ACC112 (cell line): Measurements from ENCODE around the gene PTCHD1.

Experiments used
- H2AFZ ChIP-seq: fragments of 200-600 bp; sonication (generic); one replicate; pipeline ENCODE4 v1.6.0; 2017; ENCODE audit warnings: antibody characterized with exemption, low read length; ENCODE audit not compliant: unreplicated experiment
- H3K27ac ChIP-seq: fragments of 200-600 bp; sonication (generic); 2 replicates; pipeline ENCODE4 v1.5.1; 2014; ENCODE audit warnings: low read depth, mild to moderate bottlenecking, antibody characterized with exemption, low read length, moderate library complexity
- H3K27me3 ChIP-seq: fragments of 200-600 bp; sonication (generic); 2 replicates; pipeline ENCODE4 v1.6.1; 2014; ENCODE audit warnings: mild to moderate bottlenecking, antibody characterized with exemption, low read length, moderate library complexity, mixed read lengths; ENCODE audit not compliant: insufficient read depth
- H3K36me3 ChIP-seq: fragments of 200-600 bp; sonication (generic); 2 replicates; pipeline ENCODE4 v1.6.1; 2016; ENCODE audit warnings: mild to moderate bottlenecking, antibody characterized with exemption, low read length, moderate library complexity, mixed read lengths; ENCODE audit not compliant: insufficient read depth
- H3K4me1 ChIP-seq: fragments of 200-600 bp; sonication (generic); one replicate; pipeline ENCODE4 v1.6.1; 2016; ENCODE audit warnings: low read length, mixed read lengths; ENCODE audit not compliant: insufficient read depth, unreplicated experiment, control insufficient read depth
- H3K4me3 ChIP-seq: fragments of 200-600 bp; sonication (generic); 2 replicates; pipeline ENCODE4 v1.5.1; 2014; ENCODE audit warnings: mild to moderate bottlenecking, low read depth, low read length
- H3K79me2 ChIP-seq: fragments of 200-600 bp; sonication (generic); one replicate; pipeline ENCODE4 v1.6.0; 2016; ENCODE audit warnings: low read length; ENCODE audit not compliant: control insufficient read depth, unreplicated experiment, insufficient read depth

Gene PTCHD1

DNA sequence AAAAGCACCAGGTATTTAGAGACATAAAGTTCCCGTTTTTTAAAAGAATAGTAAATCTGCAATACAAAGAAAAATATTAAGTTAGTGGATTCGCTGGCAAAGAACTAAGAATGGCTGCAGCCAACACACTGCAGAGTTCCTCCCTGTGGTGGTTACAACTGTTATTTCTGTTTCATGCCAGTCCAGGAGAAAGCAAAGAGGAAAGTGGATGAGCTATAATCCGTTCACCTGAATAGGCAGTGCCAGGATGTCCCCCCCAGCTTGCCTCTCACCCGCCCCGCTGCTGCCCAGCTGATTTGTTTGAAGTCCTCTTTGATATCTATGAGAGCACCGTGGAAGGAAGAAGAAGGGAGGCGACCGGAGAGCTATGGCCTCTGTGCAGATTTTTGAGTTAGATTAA is 63.9 kb downstream of the PTCHD1 start:
- H3K27ac ChIP-seq: no peak overlapping the region
- no peak overlapping the region for H2AFZ ChIP-seq
- H3K4me1 ChIP-seq: no peaks in the 10 kb centered on the region
- no peak overlapping the region for H3K4me3 ChIP-seq
- no peaks in the 10 kb centered on the region; the same call in 1 of the 2 replicates for H3K27me3 ChIP-seq
- H3K79me2 ChIP-seq: no peaks in the 10 kb centered on the region
- H3K36me3 ChIP-seq: no peaks in the 10 kb centered on the region

DNA sequence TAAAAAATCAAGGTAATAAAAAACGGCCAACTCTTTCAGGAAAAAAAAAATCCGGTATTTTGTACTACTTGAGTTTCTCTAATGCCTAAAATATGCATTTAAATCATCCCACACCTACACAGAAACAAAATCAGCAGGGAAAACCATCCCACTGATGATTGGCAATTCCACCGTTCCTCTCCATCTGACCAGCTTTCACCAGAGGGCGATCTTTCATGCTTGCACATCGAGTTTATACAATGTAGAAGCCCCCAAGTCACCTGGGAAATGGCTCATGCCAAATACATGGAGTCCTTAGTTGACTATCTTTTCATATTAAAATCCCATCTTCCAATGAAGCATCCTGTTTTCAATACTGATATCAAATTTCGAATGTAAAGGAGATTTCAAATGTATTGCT is 69.2 kb downstream of the PTCHD1 start:
- Histone ChIP-seq H2AFZ (no peak overlapping the region), H3K79me2 (no peaks in the 10 kb centered on the region), H3K4me1 (no peaks in the 10 kb centered on the region), H3K36me3 (no peaks in the 10 kb centered on the region), H3K27ac (no peak overlapping the region), H3K27me3 (no peaks in the 10 kb centered on the region; the same call in 1 of the 2 replicates), H3K4me3 (no peak overlapping the region)

DNA sequence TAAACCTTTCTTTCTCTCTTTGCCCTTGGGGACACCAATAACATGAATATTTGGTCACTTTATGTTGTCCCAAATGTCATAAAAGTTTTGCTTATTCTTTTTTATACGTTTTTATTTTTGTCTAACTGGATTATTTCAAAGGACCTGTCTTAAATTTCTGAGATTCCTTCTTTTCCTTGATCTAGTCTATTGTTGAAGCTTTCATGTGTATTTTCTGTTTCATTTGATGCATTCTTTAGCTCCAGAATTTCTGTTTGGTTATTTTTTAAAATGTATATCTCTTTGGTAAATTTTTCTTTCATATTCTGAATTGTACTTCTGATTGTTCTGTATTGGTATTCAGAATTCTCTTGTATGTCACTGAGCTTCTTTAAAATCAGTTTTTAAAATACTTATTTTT is 88.3 kb downstream of the PTCHD1 start:
- no peak overlapping the region for H3K27ac ChIP-seq

DNA sequence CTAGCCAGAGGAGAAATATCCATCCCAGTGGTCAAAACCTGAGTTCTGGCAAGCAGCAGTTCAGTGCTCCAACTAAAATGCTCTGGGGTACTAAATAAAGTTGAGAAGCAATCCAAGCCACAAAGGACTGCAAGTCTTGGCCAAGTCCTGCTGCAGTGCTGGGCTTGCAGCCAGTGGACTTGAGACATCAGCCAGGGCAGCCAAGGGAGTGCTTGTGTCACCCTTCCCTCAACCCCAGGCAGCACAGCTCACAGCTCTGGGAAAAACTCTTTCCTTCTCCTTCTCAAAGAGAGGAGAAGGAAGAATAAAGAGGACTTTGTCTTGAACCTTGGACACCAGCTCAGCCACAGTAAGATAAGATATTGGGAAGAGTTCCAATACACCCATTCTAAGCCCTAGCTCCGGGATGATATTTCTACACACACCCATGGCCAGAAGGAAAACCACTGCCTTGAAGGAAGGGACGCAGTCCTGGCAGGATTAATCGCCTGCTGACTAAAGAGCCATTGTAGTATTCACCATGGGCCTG is 99.8 kb downstream of the PTCHD1 start:
- no peaks in the 10 kb centered on the region for H3K36me3 ChIP-seq

More for the DNA sequence above, 88.3 kb downstream of the PTCHD1 start:
- no peaks in the 10 kb centered on the region for H3K4me1 ChIP-seq
- no peaks in the 10 kb centered on the region for H3K79me2 ChIP-seq
- H3K4me3 ChIP-seq: no peak overlapping the region
- no peak overlapping the region for H2AFZ ChIP-seq
- no peaks in the 10 kb centered on the region for H3K36me3 ChIP-seq
- H3K27me3 ChIP-seq: no peaks in the 10 kb centered on the region

DNA sequence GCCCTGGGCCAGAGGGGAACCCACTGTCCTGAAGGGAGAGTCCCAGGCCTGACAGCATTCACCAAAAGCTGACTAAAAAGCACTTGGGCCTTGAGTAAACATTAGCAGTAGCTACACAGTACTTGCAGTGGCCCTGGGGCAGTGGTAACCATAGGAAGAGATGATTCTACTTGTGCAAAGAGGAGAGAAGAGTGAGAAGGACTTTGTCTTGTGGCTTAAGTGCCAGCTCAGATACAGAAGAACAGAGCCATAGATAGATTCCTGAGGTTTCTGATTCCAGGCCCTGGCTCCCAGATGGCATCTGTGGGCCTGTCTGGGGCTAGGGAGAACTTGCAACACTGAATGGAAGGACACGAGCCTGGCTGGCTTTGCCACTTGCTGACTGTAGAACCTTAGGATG is 100.5 kb downstream of the PTCHD1 start:
- Histone ChIP-seq H3K27me3 (no peaks in the 10 kb centered on the region), H3K4me1 (no peaks in the 10 kb centered on the region), H3K79me2 (no peaks in the 10 kb centered on the region), H2AFZ (no peak overlapping the region), H3K4me3 (no peak overlapping the region), H3K27ac (no peak overlapping the region), H3K36me3 (no peaks in the 10 kb centered on the region)

More for the DNA sequence above, 99.8 kb downstream of the PTCHD1 start:
- Histone ChIP-seq H3K79me2 (no peaks in the 10 kb centered on the region), H2AFZ (no peak overlapping the region), H3K4me1 (no peaks in the 10 kb centered on the region), H3K4me3 (no peak overlapping the region), H3K27ac (no peak overlapping the region), H3K27me3 (no peaks in the 10 kb centered on the region)

DNA sequence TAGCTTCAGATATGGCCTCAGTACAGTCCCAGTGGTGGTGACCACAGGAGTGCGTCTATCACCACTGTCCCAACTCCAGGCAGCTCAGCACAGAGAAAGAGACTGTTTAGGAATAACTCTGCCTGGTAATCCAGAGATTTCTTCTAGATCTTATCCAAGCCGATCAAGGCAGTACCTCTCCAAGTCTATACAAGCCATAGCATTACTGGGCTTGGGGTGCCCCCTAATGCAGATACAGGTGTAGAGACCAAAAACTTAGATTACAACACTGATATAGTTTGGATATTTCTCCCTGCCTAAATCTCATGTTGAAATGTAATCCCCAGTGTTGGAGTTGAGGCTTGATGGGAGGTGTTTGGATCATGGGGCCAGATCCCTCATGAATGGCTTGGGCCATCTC is 100.9 kb downstream of the PTCHD1 start:
- Histone ChIP-seq H3K27ac (no peak overlapping the region), H2AFZ (no peak overlapping the region), H3K27me3 (no peaks in the 10 kb centered on the region), H3K4me3 (no peak overlapping the region), H3K36me3 (no peaks in the 10 kb centered on the region), H3K79me2 (no peaks in the 10 kb centered on the region), H3K4me1 (no peaks in the 10 kb centered on the region)

DNA sequence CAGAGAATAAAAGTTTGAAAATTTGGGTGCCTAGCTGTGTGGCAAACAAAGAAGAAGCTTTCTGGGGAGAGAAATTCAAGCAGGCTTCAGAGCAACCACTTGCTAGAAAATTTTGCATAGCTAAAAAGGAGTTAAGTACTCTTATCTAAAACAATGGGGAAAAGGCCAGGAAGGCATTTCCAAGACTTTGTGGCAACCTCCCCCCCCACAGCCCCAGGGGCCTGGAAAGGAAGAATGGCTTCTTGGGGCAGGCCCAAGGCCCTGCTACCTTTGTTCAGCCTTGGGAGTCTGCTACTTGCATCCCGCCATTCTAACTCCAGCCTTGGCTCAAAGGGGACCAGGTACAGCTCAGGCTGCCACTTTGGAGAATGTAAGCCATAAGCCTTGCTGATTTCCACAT is 102.2 kb downstream of the PTCHD1 start:
- H3K27me3 ChIP-seq: no peaks in the 10 kb centered on the region
- H3K4me1 ChIP-seq: no peaks in the 10 kb centered on the region
- H2AFZ ChIP-seq: no peak overlapping the region
- no peaks in the 10 kb centered on the region for H3K36me3 ChIP-seq
- no peak overlapping the region for H3K27ac ChIP-seq
- no peaks in the 10 kb centered on the region for H3K79me2 ChIP-seq
- H3K4me3 ChIP-seq: no peak overlapping the region

DNA sequence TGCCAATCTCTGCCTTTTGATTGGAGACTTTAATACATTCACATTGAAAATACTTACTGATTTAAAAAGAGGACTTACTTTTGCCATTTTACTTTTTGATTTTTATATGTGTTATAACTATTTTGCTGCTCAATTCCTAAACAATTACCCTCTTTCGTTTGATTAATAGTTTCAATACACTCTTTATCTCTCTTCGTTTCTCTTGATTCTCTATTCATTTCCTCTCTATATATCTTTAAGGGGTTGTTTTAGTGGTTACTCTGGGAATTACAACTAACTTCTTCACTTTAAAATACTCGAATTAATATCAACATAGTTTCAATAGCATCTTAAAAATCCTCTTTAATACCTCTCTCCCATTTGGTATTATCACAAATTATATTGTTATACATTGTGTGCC is 116.6 kb downstream of the PTCHD1 start:
- H3K4me1 ChIP-seq: no peaks in the 10 kb centered on the region
- no peak overlapping the region for H3K27ac ChIP-seq
- H3K79me2 ChIP-seq: no peaks in the 10 kb centered on the region
- peaks cover 5% of the 10 kb centered on the region; the same call in 1 of the 2 replicates for H3K27me3 ChIP-seq
- H2AFZ ChIP-seq: no peak overlapping the region
- no peak overlapping the region for H3K4me3 ChIP-seq
- H3K36me3 ChIP-seq: no peaks in the 10 kb centered on the region
